NCI-H2107 (cell line): Measurements from ENCODE around the gene SFTPA2.
"Not testable (repeated sequence)": the region's sequence is repeated elsewhere in the genome, so short reads cannot be mapped to it uniquely, and the experiment has no call there.

Source experiments
- DNase-seq: peaks from one replicate; lab custom pipeline; 2025; lab: John Stamatoyannopoulos, UW

The SFTPA2 gene

GRCh38 chr10:79560160-79560709, at the start of gene SFTPA2:
Gene SFTPA2 (minus strand): TSS chr10:79560407. CDS start chr10:79559483, 924 bp downstream.
- no peak for DNase-seq

GRCh38 chr10:79608505-79609375, 48.5 kb upstream of the SFTPA2 start:
- DNase-seq: no peak

- DNase-seq: no peak
Observed at GRCh38 chr10:79605308-79605707, 45.1 kb upstream of the SFTPA2 start.

- DNase-seq: no peak
Observed at GRCh38 chr10:79604294-79604693, 44.1 kb upstream of the SFTPA2 start.

- no peak for DNase-seq
Observed at GRCh38 chr10:79602953-79603352, 42.7 kb upstream of the SFTPA2 start.

GRCh38 chr10:79601939-79602338, 41.7 kb upstream of the SFTPA2 start:
- DNase-seq: no peak

GRCh38 chr10:79599644-79600043, 39.4 kb upstream of the SFTPA2 start:
- not testable (repeated sequence) for DNase-seq

GRCh38 chr10:79595510-79595909, 35.3 kb upstream of the SFTPA2 start:
- DNase-seq: no peak

- not testable (repeated sequence) for DNase-seq
Observed at GRCh38 chr10:79594565-79594964, 34.4 kb upstream of the SFTPA2 start.

- no peak for DNase-seq
Observed at GRCh38 chr10:79593377-79593776, 33.2 kb upstream of the SFTPA2 start.

- DNase-seq: no peak
Observed at GRCh38 chr10:79588800-79589199, 28.6 kb upstream of the SFTPA2 start.

GRCh38 chr10:79586933-79587332, 26.7 kb upstream of the SFTPA2 start:
- DNase-seq: no peak

- DNase-seq: no peak
Observed at GRCh38 chr10:79585870-79586527, 25.8 kb upstream of the SFTPA2 start.

GRCh38 chr10:79583488-79584024, 23.3 kb upstream of the SFTPA2 start:
- DNase-seq: no peak

GRCh38 chr10:79582954-79583353, 22.7 kb upstream of the SFTPA2 start:
- not testable (repeated sequence) for DNase-seq

- DNase-seq: no peak
Observed at GRCh38 chr10:79582096-79582495, 21.9 kb upstream of the SFTPA2 start.

- no peak for DNase-seq
Observed at GRCh38 chr10:79581044-79581443, 20.8 kb upstream of the SFTPA2 start.

- no peak for DNase-seq
Observed at GRCh38 chr10:79579361-79579760, 19.2 kb upstream of the SFTPA2 start.

GRCh38 chr10:79570624-79571023, 10.4 kb upstream of the SFTPA2 start:
- DNase-seq: not testable (repeated sequence)

- no peak for DNase-seq
Observed at GRCh38 chr10:79563426-79563825, 3.2 kb upstream of the SFTPA2 start.

- DNase-seq: peak; percentile 3
Observed at GRCh38 chr10:79562135-79562756, 2.0 kb upstream of the SFTPA2 start.

GRCh38 chr10:79561257-79561656, 1.1 kb upstream of the SFTPA2 start:
- no peak for DNase-seq
